HEK293 (cell line): ENCODE data around the gene ENO2.
A peak's percentile ranks its signal among the peaks of the same experiment; 100 is the strongest.

Experiments
- ATF2 ChIP-seq: fragments of 450-650 bp; formaldehyde crosslinking; IDR thresholded peaks from 2 replicates; pipeline ENCODE4 v1.5.1; 2016; ENCODE audit warnings: missing biosample characterization, missing genetic modification characterization, low read depth
- BCL11A ChIP-seq: fragments of 450-650 bp; formaldehyde crosslinking; IDR thresholded peaks from 2 replicates; pipeline ENCODE4 v1.5.1; 2016; ENCODE audit warnings: low read depth, missing biosample characterization, missing genetic modification characterization
- ELK4 ChIP-seq: IDR thresholded peaks from 2 replicates; pipeline ENCODE4 v1.6.1; 2011; ENCODE audit warnings: mild to moderate bottlenecking, low read depth, low read length, borderline replicate concordance
- FEZF1 ChIP-seq: fragments of 450-650 bp; formaldehyde crosslinking; IDR thresholded peaks from 2 replicates; pipeline ENCODE4 v1.5.1; 2016; ENCODE audit warnings: missing biosample characterization, missing genetic modification characterization
- GFI1B ChIP-seq: fragments of 450-650 bp; formaldehyde crosslinking; IDR thresholded peaks from 2 replicates; pipeline ENCODE4 v1.5.1; 2016; ENCODE audit warnings: missing biosample characterization, missing genetic modification characterization
- GLIS1 ChIP-seq: fragments of 450-650 bp; formaldehyde crosslinking; IDR thresholded peaks from 2 replicates; pipeline ENCODE4 v1.5.1; 2016; ENCODE audit warnings: missing biosample characterization, missing genetic modification characterization
- KLF1 ChIP-seq: fragments of 450-650 bp; formaldehyde crosslinking; IDR thresholded peaks from 2 replicates; pipeline ENCODE4 v1.5.1; 2016; ENCODE audit warnings: missing biosample characterization, missing genetic modification characterization
- KLF10 ChIP-seq: fragments of 450-650 bp; IDR thresholded peaks from 2 replicates; pipeline ENCODE4 v1.5.1; 2018; ENCODE audit warnings: missing biosample characterization, mild to moderate bottlenecking, missing genetic modification characterization
- PBX3 ChIP-seq: sonication (generic); formaldehyde crosslinking; IDR thresholded peaks from 2 replicates; pipeline ENCODE4 v1.8.1; 2022; ENCODE audit warnings: mild to moderate bottlenecking, moderate library complexity, missing genetic modification reagents
- PRDM1 ChIP-seq: fragments of 450-650 bp; formaldehyde crosslinking; IDR thresholded peaks from 2 replicates; pipeline ENCODE4; 2016; ENCODE audit warnings: missing biosample characterization, missing genetic modification characterization
- RBAK ChIP-seq: fragments of 450-650 bp; formaldehyde crosslinking; IDR thresholded peaks from 2 replicates; pipeline ENCODE4 v1.5.1; 2016; ENCODE audit warnings: missing biosample characterization, missing genetic modification characterization
- SETDB1 ChIP-seq: IDR thresholded peaks from one replicate; pipeline ENCODE4 v1.6.1; 2017; ENCODE audit warnings: mild to moderate bottlenecking, low read length, moderate library complexity, mixed read lengths; ENCODE audit not compliant: insufficient read length
- TRIM28 ChIP-seq: IDR thresholded peaks from 2 replicates; pipeline ENCODE4 v1.6.1; 2011; ENCODE audit warnings: low read length, control low read depth, borderline replicate concordance
- YY2 ChIP-seq: fragments of 450-650 bp; formaldehyde crosslinking; IDR thresholded peaks from 2 replicates; pipeline ENCODE4 v1.5.1; 2016; ENCODE audit warnings: missing biosample characterization, missing genetic modification characterization
- ZBTB17 ChIP-seq: fragments of 450-650 bp; formaldehyde crosslinking; IDR thresholded peaks from 2 replicates; pipeline ENCODE4 v1.5.1; 2016; ENCODE audit warnings: missing biosample characterization, missing genetic modification characterization
- ZBTB7A ChIP-seq: fragments of 450-650 bp; formaldehyde crosslinking; IDR thresholded peaks from 2 replicates; pipeline ENCODE4 v1.5.1; 2016; ENCODE audit warnings: low read depth, missing biosample characterization, missing genetic modification characterization
- ZNF157 ChIP-seq: fragments of 450-650 bp; formaldehyde crosslinking; IDR thresholded peaks from 2 replicates; pipeline ENCODE4 v1.5.1; 2016; ENCODE audit warnings: missing biosample characterization, missing genetic modification characterization
- ZNF169 ChIP-seq: fragments of 450-650 bp; formaldehyde crosslinking; IDR thresholded peaks from 2 replicates; pipeline ENCODE4 v1.5.1; 2016; ENCODE audit warnings: missing biosample characterization, missing genetic modification characterization
- ZNF175 ChIP-seq: fragments of 450-650 bp; formaldehyde crosslinking; IDR thresholded peaks from 2 replicates; pipeline ENCODE4 v1.5.1; 2016; ENCODE audit warnings: missing biosample characterization, missing genetic modification characterization
- ZNF223 ChIP-seq: fragments of 450-650 bp; formaldehyde crosslinking; IDR thresholded peaks from 2 replicates; pipeline ENCODE4 v1.5.1; 2016; ENCODE audit warnings: missing biosample characterization, missing genetic modification characterization
- ZNF239 ChIP-seq: fragments of 450-650 bp; formaldehyde crosslinking; IDR thresholded peaks from 2 replicates; pipeline ENCODE4 v1.5.1; 2016; ENCODE audit warnings: missing biosample characterization, missing genetic modification characterization
- ZNF274 ChIP-seq, 2 experiments: fragments of 200-500 bp in 1 of 2; fragments of 450-650 bp in 1 of 2; sonication (Bioruptor generic) in 1 of 2; formaldehyde crosslinking in 1 of 2; IDR thresholded peaks; 2 replicates each; pipeline versions ENCODE4 v1.5.1 to v1.6.1; 2014 to 2016; ENCODE audit warnings: borderline replicate concordance in 1 of 2, inconsistent platforms in 1 of 2, low read length in 1 of 2, missing biosample characterization in 1 of 2, missing genetic modification characterization in 1 of 2
- ZNF302 ChIP-seq: fragments of 450-650 bp; formaldehyde crosslinking; IDR thresholded peaks from 2 replicates; pipeline ENCODE4 v1.5.1; 2016; ENCODE audit warnings: missing biosample characterization, missing genetic modification characterization, low read depth
- ZNF37A ChIP-seq: fragments of 450-650 bp; IDR thresholded peaks from 2 replicates; pipeline ENCODE4 v1.5.1; 2018; ENCODE audit warnings: missing biosample characterization, missing genetic modification characterization
- ZNF391 ChIP-seq: fragments of 450-650 bp; formaldehyde crosslinking; IDR thresholded peaks from 2 replicates; pipeline ENCODE4 v1.5.1; 2016; ENCODE audit warnings: low read depth, missing biosample characterization, missing genetic modification characterization, borderline replicate concordance
- ZNF433 ChIP-seq: fragments of 450-650 bp; formaldehyde crosslinking; IDR thresholded peaks from 2 replicates; pipeline ENCODE4 v1.5.1; 2016; ENCODE audit warnings: missing biosample characterization, missing genetic modification characterization, low read depth
- ZNF473 ChIP-seq: fragments of 450-650 bp; formaldehyde crosslinking; IDR thresholded peaks from 2 replicates; pipeline ENCODE4 v1.5.1; 2017; ENCODE audit warnings: missing biosample characterization, missing genetic modification characterization
- ZNF548 ChIP-seq: fragments of 450-650 bp; formaldehyde crosslinking; IDR thresholded peaks from 2 replicates; pipeline ENCODE4 v1.5.1; 2016; ENCODE audit warnings: missing biosample characterization, missing genetic modification characterization
- ZNF600 ChIP-seq: fragments of 450-650 bp; formaldehyde crosslinking; IDR thresholded peaks from 2 replicates; pipeline ENCODE4 v1.5.1; 2016; ENCODE audit warnings: missing biosample characterization, missing genetic modification characterization
- ZNF670 ChIP-seq: fragments of 450-650 bp; formaldehyde crosslinking; IDR thresholded peaks from 2 replicates; pipeline ENCODE4 v1.5.1; 2016; ENCODE audit warnings: missing biosample characterization, missing genetic modification characterization, low read depth
- ZNF768 ChIP-seq: fragments of 450-650 bp; formaldehyde crosslinking; IDR thresholded peaks from 2 replicates; pipeline ENCODE4 v1.5.1; 2018; ENCODE audit warnings: missing biosample characterization, mild to moderate bottlenecking, missing genetic modification characterization
- TF ChIP-seq, protein P1 (sequence below): fragments of 450-650 bp; formaldehyde crosslinking; IDR thresholded peaks from 2 replicates; pipeline ENCODE4 v1.5.1; 2017; ENCODE audit warnings: missing biosample characterization, missing genetic modification characterization
- TF ChIP-seq, protein P2 (sequence below): fragments of 450-650 bp; formaldehyde crosslinking; IDR thresholded peaks from 2 replicates; pipeline ENCODE4 v1.5.1; 2016; ENCODE audit warnings: missing biosample characterization, missing genetic modification characterization
- TF ChIP-seq, protein P3 (sequence below): fragments of 450-650 bp; formaldehyde crosslinking; IDR thresholded peaks from 2 replicates; pipeline ENCODE4 v1.5.1; 2016; ENCODE audit warnings: missing biosample characterization, missing genetic modification characterization

Gene ENO2

DNA sequence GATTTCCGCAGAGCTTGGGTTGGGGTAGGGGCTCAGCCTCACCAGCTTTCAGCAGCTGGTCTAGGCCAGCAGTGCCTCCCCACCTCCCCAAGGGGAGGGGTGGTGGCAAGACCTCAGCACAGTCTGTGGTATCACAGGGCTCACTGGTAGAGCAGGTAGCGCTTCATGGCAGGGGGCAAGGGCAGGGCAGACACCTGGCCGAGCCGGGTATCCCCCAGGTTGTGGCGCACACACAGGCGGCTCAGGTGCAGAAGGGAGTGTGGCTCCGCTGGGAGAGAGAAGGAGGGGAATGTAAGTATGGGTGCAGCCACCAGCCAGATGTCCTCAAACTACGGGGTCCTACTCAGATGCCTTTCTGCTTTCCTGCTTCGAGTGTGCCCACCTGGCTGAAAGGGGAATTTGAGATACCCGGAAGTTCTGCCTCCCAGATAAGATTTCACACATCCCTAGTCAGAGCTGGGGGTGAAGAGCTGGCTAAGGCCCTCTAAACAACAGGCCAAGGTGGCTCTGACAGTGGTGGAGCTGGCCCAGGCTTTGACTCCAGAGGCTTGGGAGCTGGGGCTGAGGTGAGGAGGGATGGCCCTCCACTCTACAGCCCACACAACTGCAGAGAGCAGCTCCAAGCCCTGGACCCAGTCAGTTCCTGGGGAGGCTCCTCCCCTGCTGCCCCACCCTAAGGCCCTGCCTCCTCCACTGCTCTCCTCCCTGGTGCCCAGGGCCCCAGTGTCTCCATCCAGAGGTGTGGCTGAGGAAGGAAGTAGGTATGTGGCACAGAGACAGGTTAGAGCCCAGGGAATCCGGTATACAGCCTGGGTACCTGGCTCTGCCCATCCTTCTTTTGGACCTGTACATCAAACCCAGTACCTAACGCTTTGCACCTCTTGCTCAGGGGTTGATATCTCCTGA is 43.1 kb upstream of the ENO2 start (continued):
- TF ChIP-seq, protein P1, sequence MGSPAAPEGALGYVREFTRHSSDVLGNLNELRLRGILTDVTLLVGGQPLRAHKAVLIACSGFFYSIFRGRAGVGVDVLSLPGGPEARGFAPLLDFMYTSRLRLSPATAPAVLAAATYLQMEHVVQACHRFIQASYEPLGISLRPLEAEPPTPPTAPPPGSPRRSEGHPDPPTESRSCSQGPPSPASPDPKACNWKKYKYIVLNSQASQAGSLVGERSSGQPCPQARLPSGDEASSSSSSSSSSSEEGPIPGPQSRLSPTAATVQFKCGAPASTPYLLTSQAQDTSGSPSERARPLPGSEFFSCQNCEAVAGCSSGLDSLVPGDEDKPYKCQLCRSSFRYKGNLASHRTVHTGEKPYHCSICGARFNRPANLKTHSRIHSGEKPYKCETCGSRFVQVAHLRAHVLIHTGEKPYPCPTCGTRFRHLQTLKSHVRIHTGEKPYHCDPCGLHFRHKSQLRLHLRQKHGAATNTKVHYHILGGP (tag by site-specific recombination) = no peak
- TF ChIP-seq FEZF1 (tag by site-specific recombination) = no peak
- TF ChIP-seq KLF1 = peak; percentile 52; the same call in 1 of the 2 replicates
- TF ChIP-seq PRDM1 (tag by site-specific recombination) = no peak
- TF ChIP-seq RBAK (tag by site-specific recombination) = no peak
- TF ChIP-seq ZNF433 (tag by site-specific recombination) = no peak
- TF ChIP-seq PBX3 (CRISPR knock-in tag) = no peak
- no peak for TF ChIP-seq ZNF239 (tag by site-specific recombination)
- TF ChIP-seq TRIM28 = no peak
- no peak for TF ChIP-seq ZNF157 (tag by site-specific recombination)
- no peak for TF ChIP-seq ZNF169 (tag by site-specific recombination)
- TF ChIP-seq, protein P2, sequence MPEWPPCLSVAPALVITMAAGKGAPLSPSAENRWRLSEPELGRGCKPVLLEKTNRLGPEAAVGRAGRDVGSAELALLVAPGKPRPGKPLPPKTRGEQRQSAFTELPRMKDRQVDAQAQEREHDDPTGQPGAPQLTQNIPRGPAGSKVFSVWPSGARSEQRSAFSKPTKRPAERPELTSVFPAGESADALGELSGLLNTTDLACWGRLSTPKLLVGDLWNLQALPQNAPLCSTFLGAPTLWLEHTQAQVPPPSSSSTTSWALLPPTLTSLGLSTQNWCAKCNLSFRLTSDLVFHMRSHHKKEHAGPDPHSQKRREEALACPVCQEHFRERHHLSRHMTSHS (tag by site-specific recombination) = no peak
- no peak for TF ChIP-seq ZNF223 (tag by site-specific recombination)
- TF ChIP-seq GLIS1 = peak; percentile 12; the same call in 1 of the 2 replicates
- TF ChIP-seq ZNF302 = no peak
- no peak for TF ChIP-seq ZNF768
- no peak for TF ChIP-seq SETDB1
- no peak for TF ChIP-seq ATF2 (tag by site-specific recombination)
- no peak for TF ChIP-seq GFI1B (tag by site-specific recombination)
- TF ChIP-seq ZNF175 = no peak
- no peak for TF ChIP-seq ZNF391 (tag by site-specific recombination)
- TF ChIP-seq, protein P3, sequence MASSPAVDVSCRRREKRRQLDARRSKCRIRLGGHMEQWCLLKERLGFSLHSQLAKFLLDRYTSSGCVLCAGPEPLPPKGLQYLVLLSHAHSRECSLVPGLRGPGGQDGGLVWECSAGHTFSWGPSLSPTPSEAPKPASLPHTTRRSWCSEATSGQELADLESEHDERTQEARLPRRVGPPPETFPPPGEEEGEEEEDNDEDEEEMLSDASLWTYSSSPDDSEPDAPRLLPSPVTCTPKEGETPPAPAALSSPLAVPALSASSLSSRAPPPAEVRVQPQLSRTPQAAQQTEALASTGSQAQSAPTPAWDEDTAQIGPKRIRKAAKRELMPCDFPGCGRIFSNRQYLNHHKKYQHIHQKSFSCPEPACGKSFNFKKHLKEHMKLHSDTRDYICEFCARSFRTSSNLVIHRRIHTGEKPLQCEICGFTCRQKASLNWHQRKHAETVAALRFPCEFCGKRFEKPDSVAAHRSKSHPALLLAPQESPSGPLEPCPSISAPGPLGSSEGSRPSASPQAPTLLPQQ (tag by site-specific recombination) = no peak
- TF ChIP-seq ZNF548 (tag by site-specific recombination) = no peak
- TF ChIP-seq ELK4 = no peak
- TF ChIP-seq ZNF670 (tag by site-specific recombination) = no peak
- TF ChIP-seq ZNF473 (tag by site-specific recombination) = no peak
- TF ChIP-seq ZBTB7A (tag by site-specific recombination) = no peak
- no peak for TF ChIP-seq ZNF37A (tag by site-specific recombination)
- no peak for TF ChIP-seq KLF10 (tag by site-specific recombination)
- peak; percentile 43; the same call in 1 of the 2 replicates for TF ChIP-seq ZBTB17 (tag by site-specific recombination)
- no peak for TF ChIP-seq YY2
- TF ChIP-seq BCL11A (tag by site-specific recombination) = no peak
- TF ChIP-seq ZNF274 (IDR thresholded peaks at IDR 0.05; ENCODE audit: low read length) = no peak
- TF ChIP-seq ZNF274 (tag by site-specific recombination; IDR thresholded peaks at IDR 0.05; ENCODE audit: borderline replicate concordance) = no peak
- 0 out of 2 replicates have a peak, but pooled peaks have one; percentile 32 for TF ChIP-seq ZNF600 (tag by site-specific recombination)
- TF ChIP-seq, all 188 proteins: peak for 18
